Vagina (tissue), 2 donors: ENCODE results near the gene CDX2. TPM values are rescaled to one million over a fixed set of nuclear protein-coding genes. Genes with fewer than 3 reads are reported as not detected.

Experiments
- DNase-seq, 2 donors: peaks; one replicate each; pipeline ENCODE4 v3.0.0-alpha.2; 2017; ENCODE audit errors: extremely low spot score in 2 of 2
- H3K27ac ChIP-seq: fragments of 200-600 bp; sonication (generic); one replicate; pipeline ENCODE4 v1.5.1; 2019
- H3K27me3 ChIP-seq: fragments of 200-600 bp; sonication (generic); one replicate; pipeline ENCODE4 v1.5.1; 2019
- H3K36me3 ChIP-seq, 2 donors: fragments of 200-600 bp; sonication (generic); one replicate each; pipeline ENCODE4 v1.5.1; 2017 to 2019
- H3K4me1 ChIP-seq: fragments of 200-600 bp; sonication (generic); one replicate; pipeline ENCODE4 v1.5.1; 2019
- H3K4me3 ChIP-seq, 2 donors: fragments of 200-600 bp; sonication (generic); 1 replicate in 1 of 2; 2 replicates in 1 of 2; pipeline ENCODE4 v1.5.1; 2016 to 2019
- H3K9me3 ChIP-seq: fragments of 200-600 bp; sonication (generic); one replicate; pipeline ENCODE4 v1.5.1; 2019
- POLR2A ChIP-seq, 2 donors: fragments of 450-650 bp; IDR thresholded peaks; one replicate each; pipeline ENCODE4 v1.6.1; 2017; ENCODE audit warnings: antibody characterized with exemption in 2 of 2, mild to moderate bottlenecking in 2 of 2, moderate library complexity in 2 of 2
- POLR2AphosphoS5 ChIP-seq, 2 donors: sonication (generic); formaldehyde crosslinking; IDR thresholded peaks; one replicate each; pipeline ENCODE4 v1.9.0; 2017; ENCODE audit warnings: antibody characterized with exemption in 2 of 2, mild to moderate bottlenecking in 2 of 2, low read depth in 1 of 2; ENCODE audit not compliant: insufficient read depth in 1 of 2
- intact Hi-C: fragments of 100-400 bp; cut with DNase I; formaldehyde crosslinking; loops from one replicate; pipeline ENCODE4 v1.15.1; 2023
- total RNA-seq: library from RNA; depleted of rRNA; stranded (reverse); fragments of >200 nt; gene quantifications from one replicate; pipeline ENCODE4 v1.2.3, GENCODE V29; 2016
- TF ChIP-seq, protein P1 (sequence below), 3 experiments: fragments of 450-650 bp in 2 of 3; fragments of 200-600 bp in 1 of 3; sonication (generic) in 1 of 3; IDR thresholded peaks; one replicate each; pipeline ENCODE4 v1.5.1; 2017 to 2019; ENCODE audit warnings: antibody characterized with exemption in 3 of 3, mild to moderate bottlenecking in 2 of 3, moderate library complexity in 2 of 3

CDX2 gene
- total RNA-seq, 1 donor from 2014 or later = not detected

DNA sequence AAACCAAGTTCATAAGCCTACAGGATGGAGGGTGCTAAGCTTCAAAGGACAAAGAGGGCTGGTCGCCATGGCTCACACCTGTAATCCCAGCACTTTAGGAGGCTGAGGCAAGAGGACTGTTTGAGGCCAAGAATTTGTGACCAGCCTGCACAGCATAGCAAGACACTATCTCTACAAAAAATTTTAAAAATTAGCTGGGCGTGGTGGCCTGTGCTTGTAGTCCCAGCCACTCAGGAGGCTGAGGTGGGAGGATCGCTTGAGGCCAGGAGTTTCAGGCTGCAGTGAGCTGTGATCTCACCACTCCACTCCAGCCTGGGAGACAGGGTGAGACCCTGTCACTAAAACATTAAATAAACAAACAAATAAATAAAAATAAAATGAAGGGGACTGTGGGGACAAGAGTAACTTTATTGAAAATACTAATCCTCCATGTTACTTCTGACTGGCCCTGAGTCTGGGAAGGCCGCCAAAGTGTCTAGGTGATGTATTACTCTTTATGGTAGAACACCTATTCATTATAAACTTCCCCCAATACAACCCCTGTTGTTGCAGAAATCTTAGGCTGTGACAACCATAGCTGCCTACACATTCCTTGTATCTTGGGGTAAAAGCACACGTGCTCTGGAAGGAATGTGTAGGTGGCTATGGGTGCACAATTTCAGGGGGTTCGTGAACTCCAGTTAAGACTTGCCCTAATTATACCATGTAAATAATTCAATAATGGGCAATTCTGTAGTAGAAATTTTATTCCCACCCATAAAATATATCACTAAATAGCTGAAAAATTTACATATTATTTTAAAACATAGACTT is 34.0 kb upstream of the CDX2 start:
- no peaks in the 10 kb centered on the region for H3K27me3 ChIP-seq
- TF ChIP-seq POLR2AphosphoS5 (IDR thresholded peaks at IDR 0.05; ENCODE audit: insufficient read depth in 1 of 2, low read depth in 1 of 2) (no peak), POLR2A (IDR thresholded peaks at IDR 0.05) (no peak)
- TF ChIP-seq, protein P1, sequence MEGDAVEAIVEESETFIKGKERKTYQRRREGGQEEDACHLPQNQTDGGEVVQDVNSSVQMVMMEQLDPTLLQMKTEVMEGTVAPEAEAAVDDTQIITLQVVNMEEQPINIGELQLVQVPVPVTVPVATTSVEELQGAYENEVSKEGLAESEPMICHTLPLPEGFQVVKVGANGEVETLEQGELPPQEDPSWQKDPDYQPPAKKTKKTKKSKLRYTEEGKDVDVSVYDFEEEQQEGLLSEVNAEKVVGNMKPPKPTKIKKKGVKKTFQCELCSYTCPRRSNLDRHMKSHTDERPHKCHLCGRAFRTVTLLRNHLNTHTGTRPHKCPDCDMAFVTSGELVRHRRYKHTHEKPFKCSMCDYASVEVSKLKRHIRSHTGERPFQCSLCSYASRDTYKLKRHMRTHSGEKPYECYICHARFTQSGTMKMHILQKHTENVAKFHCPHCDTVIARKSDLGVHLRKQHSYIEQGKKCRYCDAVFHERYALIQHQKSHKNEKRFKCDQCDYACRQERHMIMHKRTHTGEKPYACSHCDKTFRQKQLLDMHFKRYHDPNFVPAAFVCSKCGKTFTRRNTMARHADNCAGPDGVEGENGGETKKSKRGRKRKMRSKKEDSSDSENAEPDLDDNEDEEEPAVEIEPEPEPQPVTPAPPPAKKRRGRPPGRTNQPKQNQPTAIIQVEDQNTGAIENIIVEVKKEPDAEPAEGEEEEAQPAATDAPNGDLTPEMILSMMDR (IDR thresholded peaks at IDR 0.05) = no peak
- DNase-seq = no peak
- intact Hi-C loops = no loop called here
- H3K36me3 ChIP-seq = no peaks in the 10 kb centered on the region
- H3K9me3 ChIP-seq = no peaks in the 10 kb centered on the region
- H3K4me1 ChIP-seq = no peaks in the 10 kb centered on the region
- no peak overlapping the region for H3K27ac ChIP-seq
- no peak overlapping the region for H3K4me3 ChIP-seq

DNA sequence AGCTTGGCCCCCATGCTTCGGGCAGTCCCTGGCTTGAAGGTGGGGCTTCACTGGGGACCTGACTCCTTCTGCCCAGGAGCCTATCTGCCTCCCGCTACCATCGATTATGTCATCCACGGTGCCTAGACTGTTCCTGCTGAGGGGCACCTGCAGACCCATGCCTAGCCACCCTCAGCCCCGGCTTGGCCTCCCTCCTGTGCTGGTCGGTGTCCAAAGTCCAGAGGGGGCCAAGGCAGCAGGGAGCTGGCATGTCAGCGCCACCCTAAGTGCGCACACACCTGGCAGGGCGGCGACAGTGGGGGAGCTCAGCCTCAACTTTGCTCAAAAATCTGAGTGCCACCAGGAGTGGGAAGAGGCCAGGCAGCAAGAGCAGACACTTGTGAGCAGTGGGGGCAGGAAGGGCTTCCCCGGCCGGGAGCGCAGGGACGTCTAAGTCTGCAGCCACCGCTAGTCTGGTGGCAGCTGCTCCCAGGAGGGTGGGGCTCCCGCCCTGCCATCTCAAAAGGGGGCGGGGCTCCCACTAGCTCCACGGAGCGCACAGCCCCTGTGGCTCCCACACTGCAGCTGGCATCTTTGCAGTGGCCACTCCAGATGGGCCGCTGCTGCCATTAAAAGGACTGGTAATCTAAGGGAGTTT is 32.8 kb upstream of the CDX2 start:
- no peak for DNase-seq

DNA sequence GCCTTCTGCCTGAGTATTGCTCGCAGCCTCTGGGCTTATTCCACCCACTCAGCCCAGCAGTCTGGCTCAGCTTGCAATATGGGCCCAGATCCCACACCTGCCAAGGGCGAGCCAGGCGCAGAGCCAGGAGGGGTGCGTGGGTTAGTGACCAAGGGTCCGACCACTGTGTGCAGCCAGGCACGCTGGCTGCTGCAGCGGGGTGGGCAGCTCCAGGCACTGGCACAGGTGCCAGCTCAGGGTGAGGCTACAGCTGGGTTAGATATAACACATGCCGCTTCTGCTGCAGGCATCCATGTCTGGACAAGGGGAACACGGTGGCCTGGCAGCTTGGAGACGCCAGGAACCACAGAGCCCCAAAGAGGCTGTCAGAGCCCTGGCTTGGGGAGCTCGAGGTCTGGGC is 31.9 kb upstream of the CDX2 start:
- TF ChIP-seq POLR2AphosphoS5 (IDR thresholded peaks at IDR 0.05; ENCODE audit: insufficient read depth in 1 of 2, low read depth in 1 of 2) (no peak), POLR2A (IDR thresholded peaks at IDR 0.05) (no peak)
- TF ChIP-seq, protein P1 (IDR thresholded peaks at IDR 0.05) = no peak
- no peak for DNase-seq
- no peaks in the 10 kb centered on the region for H3K9me3 ChIP-seq
- no peaks in the 10 kb centered on the region for H3K36me3 ChIP-seq
- intact Hi-C loops = no loop called here
- H3K27ac ChIP-seq = no peak overlapping the region
- no peak overlapping the region for H3K4me3 ChIP-seq
- H3K27me3 ChIP-seq = no peaks in the 10 kb centered on the region
- no peaks in the 10 kb centered on the region for H3K4me1 ChIP-seq

More for the DNA sequence above, 32.8 kb upstream of the CDX2 start:
- Histone ChIP-seq H3K4me3 (no peak overlapping the region), H3K9me3 (no peaks in the 10 kb centered on the region), H3K36me3 (no peaks in the 10 kb centered on the region), H3K4me1 (no peaks in the 10 kb centered on the region), H3K27ac (no peak overlapping the region), H3K27me3 (no peaks in the 10 kb centered on the region)
- intact Hi-C loops = no loop called here
- TF ChIP-seq POLR2A (IDR thresholded peaks at IDR 0.05) = no peak
- no peak for TF ChIP-seq POLR2AphosphoS5 (IDR thresholded peaks at IDR 0.05; ENCODE audit: insufficient read depth in 1 of 2, low read depth in 1 of 2)
- TF ChIP-seq, protein P1 (IDR thresholded peaks at IDR 0.05) = no peak

DNA sequence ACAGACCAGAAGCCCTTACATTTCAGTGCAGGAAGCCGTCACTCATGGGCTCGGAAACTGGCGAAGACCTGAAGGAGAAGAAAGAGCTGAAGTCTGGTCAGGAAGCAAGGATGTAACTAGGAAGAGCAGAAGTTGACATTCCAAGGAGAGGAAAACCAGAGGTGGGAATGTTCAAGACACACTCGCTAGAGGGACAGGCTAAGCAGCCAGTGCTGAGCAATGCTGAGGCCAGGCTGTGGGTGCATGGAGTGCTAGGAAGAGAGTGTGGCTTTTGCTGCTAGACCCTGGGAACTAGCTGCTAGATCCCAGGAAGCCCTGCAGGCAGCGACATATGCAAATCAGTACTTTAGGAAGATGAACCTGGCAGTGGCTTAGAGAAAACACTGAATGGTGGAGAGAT is 31.5 kb upstream of the CDX2 start:
- no peaks in the 10 kb centered on the region for H3K4me1 ChIP-seq
- no peak overlapping the region for H3K4me3 ChIP-seq
- DNase-seq = no peak
- intact Hi-C loops = no loop called here
- no peaks in the 10 kb centered on the region for H3K36me3 ChIP-seq
- H3K9me3 ChIP-seq = no peaks in the 10 kb centered on the region
- H3K27ac ChIP-seq = no peak overlapping the region
- TF ChIP-seq, protein P1 (IDR thresholded peaks at IDR 0.05) = no peak
- TF ChIP-seq POLR2A (IDR thresholded peaks at IDR 0.05) = no peak
- no peak for TF ChIP-seq POLR2AphosphoS5 (IDR thresholded peaks at IDR 0.05; ENCODE audit: insufficient read depth in 1 of 2, low read depth in 1 of 2)
- no peaks in the 10 kb centered on the region for H3K27me3 ChIP-seq
